ENCODE data around the gene STX1B. TPM values are rescaled to one million over a fixed set of nuclear protein-coding genes. Genes with fewer than 3 reads are reported as not detected.

The STX1B gene
- total RNA-seq, 1 experiment from 2014 or later = 3.7 TPM

- ATAC-seq (no peak), DNase-seq (ENCODE audit: low read depth, low spot score) (no peak)
- Histone ChIP-seq H3K9me3 (ENCODE audit: control insufficient read depth, insufficient read depth, low read depth, low read length) (no peaks in the 10 kb centered on the region), H3K27ac (ENCODE audit: low read length) (no peak overlapping the region), H3K4me1 (ENCODE audit: control insufficient read depth, insufficient read depth, low read length) (peaks cover 9% of the 10 kb centered on the region), H3K27me3 (ENCODE audit: control insufficient read depth, insufficient read depth, low read length) (no peaks in the 10 kb centered on the region), H3K36me3 (ENCODE audit: control insufficient read depth, insufficient read depth, low read length) (peaks cover 3% of the 10 kb centered on the region; the same call in 1 of the 2 replicates), H3K4me3 (ENCODE audit: low read depth in 2 of 2, low read length in 2 of 2) (no peak overlapping the region)
- intact Hi-C loops (cut with micrococcal nuclease; ENCODE audit: unreplicated experiment) = no loop called here
- in situ Hi-C loops (cut with HindIII; ENCODE audit: low pct_unique_long_range_greater_than_20kb, low sequenced_read_pairs) = no loop called here
- TF ChIP-seq REST (IDR thresholded peaks at IDR 0.05; ENCODE audit: insufficient read depth in 1 of 2, low read depth in 2 of 2, low read length in 1 of 2) (no peak), POLR2AphosphoS5 (IDR thresholded peaks at IDR 0.05; ENCODE audit: low read depth, low read length) (no peak), SIN3A (IDR thresholded peaks at IDR 0.05; ENCODE audit: borderline replicate concordance, insufficient read depth, low read depth, low read length) (no peak), CTCF (IDR thresholded peaks at IDR 0.05) (no peak), TCF7L2 (IDR thresholded peaks at IDR 0.05; ENCODE audit: low read depth, low read length) (no peak)
- ChIA-PET CTCF (no interaction called here), POLR2A (no interaction called here)
- no TSS peak for BruUV-seq (replicated peaks)
Observed at GRCh38 chr16:30980434-30980833, 30.0 kb downstream of the STX1B start.

DNA sequence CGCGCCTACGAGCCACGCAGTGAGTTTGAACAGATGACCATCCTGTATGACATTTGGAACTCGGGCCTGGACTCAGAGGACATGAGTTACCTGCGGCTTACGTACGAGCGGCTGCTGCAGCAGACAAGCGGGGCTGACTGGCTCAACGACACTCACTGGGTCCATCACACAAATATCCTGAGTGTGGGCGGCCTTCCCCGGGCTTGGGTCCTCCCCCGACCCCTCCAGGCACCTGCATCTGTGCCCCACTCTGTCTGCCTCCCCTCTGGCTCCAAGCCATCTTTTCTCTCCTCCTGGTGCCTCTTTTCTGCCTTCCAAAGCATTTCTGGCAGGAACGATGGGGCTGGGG is 30.4 kb downstream of the STX1B start:
- H3K9me3 ChIP-seq (ENCODE audit: control insufficient read depth, insufficient read depth, low read depth, low read length) = no peaks in the 10 kb centered on the region
- POLR2A ChIA-PET = no interaction called here
- peaks cover 6% of the 10 kb centered on the region for H3K4me1 ChIP-seq (ENCODE audit: control insufficient read depth, insufficient read depth, low read length)
- H3K27me3 ChIP-seq (ENCODE audit: control insufficient read depth, insufficient read depth, low read length) = no peaks in the 10 kb centered on the region
- DNase-seq (ENCODE audit: low read depth, low spot score) (no peak), ATAC-seq (no peak)
- in situ Hi-C loops (cut with HindIII; ENCODE audit: low pct_unique_long_range_greater_than_20kb, low sequenced_read_pairs) = no loop called here
- BruUV-seq (replicated peaks) = no TSS peak
- H3K27ac ChIP-seq (ENCODE audit: low read length) = no peak overlapping the region
- H3K4me3 ChIP-seq (ENCODE audit: low read depth in 2 of 2, low read length in 2 of 2) = no peak overlapping the region
- CTCF ChIA-PET = no interaction called here
- peaks cover 3% of the 10 kb centered on the region; the same call in 1 of the 2 replicates for H3K36me3 ChIP-seq (ENCODE audit: control insufficient read depth, insufficient read depth, low read length)
- TF ChIP-seq SIN3A (IDR thresholded peaks at IDR 0.05; ENCODE audit: borderline replicate concordance, insufficient read depth, low read depth, low read length) = no peak
- no peak for TF ChIP-seq REST (IDR thresholded peaks at IDR 0.05; ENCODE audit: insufficient read depth in 1 of 2, low read depth in 2 of 2, low read length in 1 of 2)
- no peak for TF ChIP-seq TCF7L2 (IDR thresholded peaks at IDR 0.05; ENCODE audit: low read depth, low read length)
- intact Hi-C loops (cut with micrococcal nuclease; ENCODE audit: unreplicated experiment) = no loop called here

Data from Panc1 (cell line).